ENCODE data around the gene IRF4. TPM values are rescaled to one million over a fixed set of nuclear protein-coding genes. Genes with fewer than 3 reads are reported as not detected.

The IRF4 gene
- total RNA-seq, 1 donor from 2014 or later, result 2.9 TPM

GRCh38 chr6:436308-437036 lies 44.9 kb downstream of the IRF4 start:
- H3K4me1 ChIP-seq, result no peaks in the 10 kb centered on the region
- H3K27ac ChIP-seq, result peak overlapping the region; percentile 69
- H3K9me3 ChIP-seq, result no peaks in the 10 kb centered on the region
- no peak overlapping the region for H3K4me3 ChIP-seq
- no peaks in the 10 kb centered on the region for H3K36me3 ChIP-seq
- intact Hi-C loops (cut with DNase I), result no loop called here
- TF ChIP-seq CTCF (IDR thresholded peaks at IDR 0.05), result no peak
- peak in 1 of 2 donors; percentile 52 for TF ChIP-seq POLR2AphosphoS5 (IDR thresholded peaks at IDR 0.05; ENCODE audit: insufficient read depth in 1 of 2, low read depth in 1 of 2)
- no peaks in the 10 kb centered on the region for H3K27me3 ChIP-seq
- peak in 1 of 2 donors; percentile 52 for DNase-seq (ENCODE audit: extremely low spot score in 2 of 2)

- H3K36me3 ChIP-seq, result no peaks in the 10 kb centered on the region
- intact Hi-C loops (cut with DNase I), result no loop called here
- no peak for TF ChIP-seq POLR2A (IDR thresholded peaks at IDR 0.05)
- TF ChIP-seq POLR2AphosphoS5 (IDR thresholded peaks at IDR 0.05; ENCODE audit: insufficient read depth in 1 of 2, low read depth in 1 of 2), result no peak
- no peak for TF ChIP-seq CTCF (IDR thresholded peaks at IDR 0.05)
- H3K4me1 ChIP-seq, result no peaks in the 10 kb centered on the region
- no peak overlapping the region for H3K4me3 ChIP-seq
- DNase-seq (ENCODE audit: extremely low spot score in 2 of 2), result peak in 1 of 2 donors; percentile 27
- no peaks in the 10 kb centered on the region for H3K9me3 ChIP-seq
- H3K27ac ChIP-seq, result peak overlapping the region; percentile 69
- no peaks in the 10 kb centered on the region for H3K27me3 ChIP-seq
Observed at GRCh38 chr6:437037-437392, 45.5 kb downstream of the IRF4 start.

DNA sequence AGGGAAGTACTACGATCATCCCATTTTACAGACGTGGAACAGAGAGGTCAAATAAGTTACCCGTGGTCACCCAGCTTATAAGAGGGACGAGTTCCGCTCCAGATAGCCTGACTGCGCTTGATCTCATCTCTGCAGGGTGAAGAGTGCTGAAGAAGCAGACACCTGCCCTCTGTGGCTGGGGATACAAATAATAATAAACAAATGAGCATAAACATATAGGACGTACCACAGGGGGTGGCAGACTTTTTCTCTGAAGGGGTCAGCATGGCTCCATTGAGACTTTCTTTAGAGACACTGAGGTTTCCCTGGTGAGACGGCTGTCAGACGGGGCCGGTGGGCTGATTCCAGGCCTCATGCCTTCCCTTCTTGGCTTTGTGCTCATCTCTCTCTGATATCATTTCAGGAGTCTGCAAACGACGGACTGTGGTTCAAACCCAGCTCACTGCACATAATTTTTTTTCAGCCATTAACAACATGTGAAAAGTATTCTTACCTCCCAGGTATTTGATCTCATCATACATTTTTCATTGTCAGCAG lies 47.1 kb downstream of the IRF4 start:
- TF ChIP-seq CTCF (IDR thresholded peaks at IDR 0.05) (no peak), POLR2A (IDR thresholded peaks at IDR 0.05) (no peak), POLR2AphosphoS5 (IDR thresholded peaks at IDR 0.05; ENCODE audit: insufficient read depth in 1 of 2, low read depth in 1 of 2) (no peak)
- intact Hi-C loops (cut with DNase I), result no loop called here
- no peaks in the 10 kb centered on the region for H3K27me3 ChIP-seq
- H3K27ac ChIP-seq, result no peak overlapping the region
- DNase-seq (ENCODE audit: extremely low spot score in 2 of 2), result peak; percentile 67 to 70
- H3K9me3 ChIP-seq, result no peaks in the 10 kb centered on the region
- no peaks in the 10 kb centered on the region for H3K4me1 ChIP-seq
- H3K36me3 ChIP-seq, result no peaks in the 10 kb centered on the region
- H3K4me3 ChIP-seq, result no peak overlapping the region

DNA sequence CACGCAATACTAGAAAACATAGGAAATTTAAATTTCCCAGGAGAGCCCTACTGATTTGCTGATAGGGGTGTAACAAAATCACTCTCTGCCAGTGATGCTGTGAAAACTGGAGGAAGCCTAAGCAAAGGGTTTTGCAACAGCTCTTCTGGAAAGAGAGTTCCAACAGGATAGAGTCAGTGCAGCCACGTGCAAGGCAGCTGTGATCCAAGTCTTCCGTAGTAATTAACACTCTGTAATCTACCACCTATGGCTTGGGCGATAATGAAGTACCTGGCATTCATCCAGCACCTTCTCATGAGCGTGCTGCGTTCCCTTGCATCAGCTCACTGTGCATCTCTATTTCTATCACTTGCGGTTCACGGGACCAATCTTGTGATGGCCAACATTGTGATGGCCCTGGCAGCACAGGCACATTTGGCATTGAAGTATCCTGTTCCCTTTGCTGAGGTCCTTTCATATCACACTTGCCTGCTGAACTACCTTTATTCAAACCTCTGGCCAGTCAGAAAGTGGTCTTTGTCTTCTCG lies 48.2 kb downstream of the IRF4 start:
- intact Hi-C loops (cut with DNase I), result no loop called here
- no peak for DNase-seq (ENCODE audit: extremely low spot score in 2 of 2)
- Histone ChIP-seq H3K36me3 (no peaks in the 10 kb centered on the region), H3K9me3 (no peaks in the 10 kb centered on the region), H3K4me1 (no peaks in the 10 kb centered on the region), H3K27ac (no peak overlapping the region), H3K4me3 (no peak overlapping the region), H3K27me3 (no peaks in the 10 kb centered on the region)
- TF ChIP-seq POLR2AphosphoS5 (IDR thresholded peaks at IDR 0.05; ENCODE audit: insufficient read depth in 1 of 2, low read depth in 1 of 2) (no peak), CTCF (IDR thresholded peaks at IDR 0.05) (no peak), POLR2A (IDR thresholded peaks at IDR 0.05) (no peak)
